ENCODE data around the gene KIRREL3.
A peak's percentile ranks its signal among the peaks of the same experiment; 100 is the strongest.

KIRREL3 gene

GRCh38 chr11:127000981-127001380 lies 411 bp upstream of the KIRREL3 start:
- TF ChIP-seq, protein P1, sequence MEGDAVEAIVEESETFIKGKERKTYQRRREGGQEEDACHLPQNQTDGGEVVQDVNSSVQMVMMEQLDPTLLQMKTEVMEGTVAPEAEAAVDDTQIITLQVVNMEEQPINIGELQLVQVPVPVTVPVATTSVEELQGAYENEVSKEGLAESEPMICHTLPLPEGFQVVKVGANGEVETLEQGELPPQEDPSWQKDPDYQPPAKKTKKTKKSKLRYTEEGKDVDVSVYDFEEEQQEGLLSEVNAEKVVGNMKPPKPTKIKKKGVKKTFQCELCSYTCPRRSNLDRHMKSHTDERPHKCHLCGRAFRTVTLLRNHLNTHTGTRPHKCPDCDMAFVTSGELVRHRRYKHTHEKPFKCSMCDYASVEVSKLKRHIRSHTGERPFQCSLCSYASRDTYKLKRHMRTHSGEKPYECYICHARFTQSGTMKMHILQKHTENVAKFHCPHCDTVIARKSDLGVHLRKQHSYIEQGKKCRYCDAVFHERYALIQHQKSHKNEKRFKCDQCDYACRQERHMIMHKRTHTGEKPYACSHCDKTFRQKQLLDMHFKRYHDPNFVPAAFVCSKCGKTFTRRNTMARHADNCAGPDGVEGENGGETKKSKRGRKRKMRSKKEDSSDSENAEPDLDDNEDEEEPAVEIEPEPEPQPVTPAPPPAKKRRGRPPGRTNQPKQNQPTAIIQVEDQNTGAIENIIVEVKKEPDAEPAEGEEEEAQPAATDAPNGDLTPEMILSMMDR (conservative IDR thresholded peaks at IDR 0.05; ENCODE audit: control insufficient read depth, insufficient read depth, low read depth, low read length): no peak
- peak overlapping the region; percentile 55 for H3K4me3 ChIP-seq (ENCODE audit: control insufficient read depth, low read depth, low read length)
- DNase-seq (ENCODE audit: low read depth): no peak

DNA sequence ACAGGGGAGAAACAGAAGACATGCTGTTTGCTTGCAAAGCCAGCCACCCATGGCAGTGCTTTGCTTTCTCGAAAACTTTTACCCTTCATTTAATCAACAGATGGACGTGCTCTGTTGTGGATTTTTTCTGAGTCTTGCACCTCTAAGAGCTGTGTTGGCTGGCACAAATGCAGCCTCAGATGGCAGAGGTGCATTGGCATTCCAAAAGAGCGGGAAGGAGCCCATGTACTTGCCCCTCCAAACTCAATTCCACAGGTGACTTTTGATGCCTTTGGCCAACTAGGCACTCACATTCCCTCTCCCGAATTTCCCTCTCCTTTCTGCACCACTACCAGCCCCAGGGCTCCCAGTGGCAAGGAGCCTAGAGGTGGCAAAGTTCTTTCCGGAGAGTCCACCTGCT lies 1.2 kb downstream of the KIRREL3 start:
- TF ChIP-seq, protein P1 (conservative IDR thresholded peaks at IDR 0.05; ENCODE audit: control insufficient read depth, insufficient read depth, low read depth, low read length): no peak
- no peak overlapping the region for H3K4me3 ChIP-seq (ENCODE audit: control insufficient read depth, low read depth, low read length)
- no peak for DNase-seq (ENCODE audit: low read depth)

GRCh38 chr11:126997641-126998040 lies 2.9 kb downstream of the KIRREL3 start:
- H3K4me3 ChIP-seq (ENCODE audit: control insufficient read depth, low read depth, low read length): no peak overlapping the region
- no peak for DNase-seq (ENCODE audit: low read depth)
- TF ChIP-seq, protein P1 (conservative IDR thresholded peaks at IDR 0.05; ENCODE audit: control insufficient read depth, insufficient read depth, low read depth, low read length): no peak

DNA sequence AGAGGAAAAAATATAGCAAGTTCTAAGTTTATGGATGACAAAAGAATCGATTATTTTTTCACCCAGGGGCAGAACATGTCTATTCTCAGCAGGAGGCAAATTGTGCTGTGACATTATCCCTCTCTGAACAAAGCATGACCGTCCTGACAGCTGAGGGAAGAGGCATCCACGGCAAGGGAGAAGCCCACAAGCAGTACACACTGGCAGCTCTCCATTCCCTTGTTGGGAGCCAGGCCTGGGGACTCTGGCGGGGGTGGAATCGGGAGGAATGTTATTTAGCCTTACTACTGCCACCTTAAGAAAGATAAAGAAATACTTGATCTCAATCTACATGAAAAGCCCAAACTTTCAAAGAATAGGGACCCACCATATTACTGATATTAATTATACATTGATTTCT lies 3.4 kb downstream of the KIRREL3 start:
- no peak for DNase-seq (ENCODE audit: low read depth)
- TF ChIP-seq, protein P1 (conservative IDR thresholded peaks at IDR 0.05; ENCODE audit: control insufficient read depth, insufficient read depth, low read depth, low read length): no peak
- no peak overlapping the region for H3K4me3 ChIP-seq (ENCODE audit: control insufficient read depth, low read depth, low read length)

DNA sequence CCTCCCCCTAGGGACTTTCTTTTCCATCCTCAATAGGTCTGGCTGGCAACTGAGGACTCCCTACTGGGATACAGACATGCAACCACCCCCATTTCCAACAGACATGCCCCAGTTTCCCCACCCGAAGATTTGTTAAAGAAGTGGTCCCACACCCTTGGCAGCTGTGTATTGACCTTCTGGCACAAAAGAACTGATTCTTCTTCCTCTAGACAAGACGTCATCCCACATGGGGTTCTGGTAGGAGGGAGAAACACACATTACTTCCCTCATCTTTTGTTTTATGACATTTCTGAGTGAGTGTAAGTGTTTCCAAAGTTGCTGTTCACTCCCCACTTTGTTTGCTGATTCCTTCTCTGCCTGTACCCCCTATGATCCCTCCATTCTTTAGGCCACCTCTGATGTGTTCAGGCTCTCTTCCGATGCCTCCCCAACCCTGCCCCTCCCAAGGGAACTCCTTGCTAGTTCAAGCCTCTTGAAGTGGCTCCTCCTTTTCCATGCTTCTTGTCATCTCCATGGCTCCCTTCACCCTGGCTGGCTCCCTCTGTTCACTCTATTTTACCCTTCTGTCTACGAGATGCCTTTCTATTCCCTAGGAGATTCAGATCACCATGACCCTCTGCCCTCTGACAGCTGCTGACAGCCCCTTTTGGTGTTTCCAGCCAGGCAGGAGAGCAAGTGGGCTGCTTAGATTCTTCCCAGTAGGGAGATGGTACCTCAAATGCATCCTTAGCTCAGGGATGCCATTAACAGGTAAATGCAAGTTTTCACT lies 4.3 kb downstream of the KIRREL3 start:
- TF ChIP-seq, protein P1 (conservative IDR thresholded peaks at IDR 0.05; ENCODE audit: control insufficient read depth, insufficient read depth, low read depth, low read length): no peak
- no peak overlapping the region for H3K4me3 ChIP-seq (ENCODE audit: control insufficient read depth, low read depth, low read length)
- DNase-seq (ENCODE audit: low read depth): no peak

DNA sequence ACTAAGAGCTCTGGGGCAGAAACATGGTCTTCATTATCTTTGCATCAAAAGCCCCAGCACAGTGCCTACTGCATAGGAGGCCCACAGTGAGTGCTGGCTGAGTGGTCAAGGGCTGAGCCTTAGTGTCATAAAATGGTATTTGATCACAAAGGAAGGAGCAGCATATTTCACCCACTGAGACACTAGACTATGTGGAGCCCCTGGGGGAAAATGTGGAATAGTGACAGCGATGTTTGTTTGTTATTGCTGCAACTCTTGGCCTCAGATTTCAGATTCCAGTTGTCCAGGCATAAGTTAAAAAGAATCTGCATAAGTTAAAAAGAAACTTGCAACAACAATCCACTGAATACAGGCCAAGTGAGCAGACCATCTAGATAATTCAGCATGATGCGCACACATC lies 7.0 kb downstream of the KIRREL3 start:
- DNase-seq (ENCODE audit: low read depth): no peak
- no peak overlapping the region for H3K4me3 ChIP-seq (ENCODE audit: control insufficient read depth, low read depth, low read length)
- TF ChIP-seq, protein P1 (conservative IDR thresholded peaks at IDR 0.05; ENCODE audit: control insufficient read depth, insufficient read depth, low read depth, low read length): no peak

DNA sequence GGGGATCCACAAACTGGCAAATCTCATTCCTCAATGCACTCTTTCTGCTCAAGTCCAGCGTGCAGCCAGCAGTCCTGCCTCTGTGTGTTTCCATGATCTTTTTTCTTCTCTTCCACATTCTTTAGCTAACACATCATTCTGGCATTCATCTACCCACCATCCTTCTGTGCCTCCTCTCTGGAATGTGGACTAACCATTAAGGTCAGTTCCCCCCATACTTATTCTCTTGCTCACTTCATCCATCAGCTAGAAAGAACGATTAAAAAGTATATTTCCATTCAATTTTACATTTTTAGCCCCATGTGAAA lies 7.8 kb downstream of the KIRREL3 start:
- TF ChIP-seq, protein P1 (conservative IDR thresholded peaks at IDR 0.05; ENCODE audit: control insufficient read depth, insufficient read depth, low read depth, low read length): no peak

More for the DNA sequence above, 7.8 kb downstream of the KIRREL3 start:
- H3K4me3 ChIP-seq (ENCODE audit: control insufficient read depth, low read depth, low read length): no peak overlapping the region
- DNase-seq (ENCODE audit: low read depth): peak; percentile 82
